GM19099 (cell line): ENCODE data around the gene CSMD2.

ENCODE experiments used
- POLR2A ChIP-seq: IDR thresholded peaks from 3 replicates; pipeline ENCODE4 v1.6.1; 2011; ENCODE audit warnings: low read depth; ENCODE audit not compliant: insufficient read length; ENCODE audit errors: extremely low read depth

The CSMD2 gene

DNA sequence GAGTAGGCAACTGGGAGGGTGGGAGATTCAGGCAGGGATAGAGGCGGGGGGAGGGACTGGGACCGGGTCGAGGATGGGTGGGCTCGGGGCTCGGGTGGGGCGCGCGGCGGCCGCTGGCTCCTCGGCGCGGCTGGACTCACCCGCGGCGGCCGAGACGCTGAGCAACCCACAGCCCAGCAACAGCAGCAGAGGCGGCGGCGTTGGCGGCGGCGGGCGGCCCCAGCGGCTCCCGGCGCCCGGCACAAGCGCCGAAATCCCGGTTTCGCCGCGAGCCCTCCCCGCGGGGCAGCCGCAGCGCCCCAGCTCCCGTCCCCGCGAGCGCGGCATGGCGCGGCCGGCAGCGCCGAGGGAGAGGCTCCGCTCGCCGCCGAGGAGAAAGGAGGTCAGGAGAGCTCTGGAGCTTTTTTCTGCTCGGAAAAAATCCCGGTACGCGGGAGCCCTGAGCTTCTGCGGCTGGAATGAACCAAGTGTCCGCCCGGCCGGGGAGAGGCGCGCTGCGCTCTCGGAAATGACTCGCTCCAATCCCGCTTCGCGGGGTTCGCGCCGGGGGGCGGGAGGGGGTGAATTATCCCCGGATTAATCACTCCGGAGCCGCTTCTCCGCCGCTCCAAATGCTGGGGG, at the start of gene CSMD2:
CSMD2 (minus strand) TSS at position 460 of the 621 bp plus-strand sequence; CDS start at position 327, 133 bp downstream.
- no peak for TF ChIP-seq POLR2A

- no peak for TF ChIP-seq POLR2A
Observed at GRCh38 chr1:34213956-34214355, 48.9 kb upstream of the CSMD2 start.

DNA sequence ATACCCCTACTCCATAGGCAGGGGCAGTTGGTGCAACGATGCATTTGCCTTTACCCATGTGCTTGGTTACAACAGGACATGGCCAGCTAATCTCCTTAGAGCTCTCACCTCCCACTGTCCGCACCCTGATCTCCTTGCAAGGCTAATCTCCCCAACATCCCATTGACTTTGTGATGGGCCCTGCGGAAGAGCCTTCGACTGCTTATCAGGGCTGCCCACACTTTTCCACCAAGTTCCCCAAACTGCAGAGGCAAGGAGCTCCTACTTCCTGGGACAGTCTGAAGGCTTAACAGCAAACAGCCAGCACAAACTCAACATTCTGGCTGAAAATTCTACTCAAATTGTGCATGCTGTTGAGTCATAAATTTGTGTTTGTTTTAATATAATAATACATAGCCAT, 47.6 kb upstream of the CSMD2 start:
- TF ChIP-seq POLR2A: no peak

DNA sequence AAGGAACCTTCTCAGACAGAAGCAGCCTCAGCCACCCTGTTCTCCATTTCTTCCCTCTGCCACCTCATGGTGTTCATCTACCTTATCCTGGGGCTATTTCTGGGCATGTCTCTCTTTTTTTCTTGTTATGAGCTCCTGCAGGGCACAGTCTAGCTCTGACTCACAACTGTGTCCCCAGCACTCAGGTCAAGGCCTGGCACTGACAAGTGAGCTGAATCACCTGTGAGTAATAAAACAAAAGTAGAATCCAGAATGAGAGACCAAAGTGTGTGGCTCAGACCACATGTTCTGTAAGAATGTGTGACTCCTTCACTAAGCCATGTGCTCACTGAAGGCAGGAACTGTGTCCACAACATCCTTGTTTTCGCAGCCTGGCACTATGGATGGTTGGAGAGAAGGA, 34.9 kb upstream of the CSMD2 start:
- no peak for TF ChIP-seq POLR2A

- no peak for TF ChIP-seq POLR2A
Observed at GRCh38 chr1:34192621-34193020, 27.6 kb upstream of the CSMD2 start.

GRCh38 chr1:34190692-34191091, 25.7 kb upstream of the CSMD2 start:
- no peak for TF ChIP-seq POLR2A

DNA sequence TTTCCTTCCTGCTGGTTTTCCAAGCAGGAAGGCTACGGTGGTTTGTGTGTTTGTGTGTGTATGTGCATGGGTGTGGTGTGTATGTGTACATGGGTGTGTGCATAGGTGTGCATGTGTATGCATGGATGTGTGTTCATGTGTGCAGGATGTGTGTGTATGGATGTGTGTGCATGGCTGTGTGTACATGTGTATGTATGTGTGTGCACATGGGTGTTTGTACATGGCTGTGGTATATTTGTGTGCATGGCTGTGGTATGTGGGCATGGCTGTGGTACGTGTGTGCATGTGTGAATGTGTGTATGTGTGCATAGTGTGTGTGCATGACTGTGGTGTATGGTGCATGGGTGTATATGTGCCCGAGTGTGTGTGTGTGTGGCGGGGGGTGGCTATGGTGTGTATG, 24.0 kb upstream of the CSMD2 start:
- no peak for TF ChIP-seq POLR2A

DNA sequence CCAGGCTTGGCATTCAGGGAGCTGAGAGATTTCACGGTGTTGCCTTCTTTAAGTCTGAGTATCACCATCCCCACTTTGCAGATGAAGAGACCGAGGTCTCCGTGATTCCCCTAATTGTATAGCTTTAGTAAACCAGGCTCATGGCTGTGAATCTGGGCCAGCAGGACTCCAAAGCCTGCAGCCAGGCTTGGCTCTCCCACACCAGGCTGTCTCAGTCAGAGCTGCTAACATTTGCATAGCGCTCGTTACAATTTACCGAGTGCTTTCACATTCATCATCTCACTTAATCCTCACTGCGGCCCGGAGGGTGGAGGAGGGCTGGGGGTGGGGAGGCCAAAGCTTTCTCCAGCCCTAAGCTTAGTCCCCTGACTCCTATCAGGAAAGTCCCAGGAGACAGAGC, 23.4 kb upstream of the CSMD2 start:
- no peak for TF ChIP-seq POLR2A

DNA sequence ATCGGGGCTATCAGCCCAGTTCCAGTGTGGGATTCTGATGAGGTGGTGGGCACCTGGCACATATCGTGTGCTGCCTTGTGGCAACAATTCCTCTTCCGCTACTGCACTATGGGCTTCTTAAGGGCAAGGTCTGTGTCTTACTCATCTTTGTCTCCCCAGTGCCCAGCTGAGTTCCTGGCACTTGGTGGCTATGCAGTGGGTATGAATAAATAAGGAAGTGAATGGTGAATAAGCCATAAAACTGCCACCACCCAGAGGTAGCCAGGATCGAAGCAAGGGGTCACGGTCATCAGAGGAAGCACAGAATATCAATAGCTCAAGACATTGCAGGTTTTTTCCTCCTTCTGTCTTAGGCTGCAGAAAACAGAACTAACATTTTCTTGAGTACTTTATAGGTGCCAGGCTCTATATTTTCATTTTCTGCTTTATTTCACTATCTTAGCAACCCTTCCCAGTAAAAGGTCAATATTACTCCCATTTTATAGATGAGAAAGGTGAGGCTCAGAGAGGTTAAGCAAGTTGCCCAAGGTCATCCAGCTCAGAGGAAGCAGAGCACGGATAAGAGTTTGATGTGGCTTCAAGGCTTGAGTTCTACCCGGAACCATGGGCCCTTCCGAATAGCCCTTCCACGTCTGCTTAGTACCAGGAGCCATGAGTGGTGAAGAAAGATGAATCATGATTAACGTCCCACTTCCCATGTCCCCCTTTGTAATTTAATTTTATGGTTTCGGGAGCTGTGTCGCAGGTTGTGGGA, 21.9 kb upstream of the CSMD2 start:
- no peak for TF ChIP-seq POLR2A

- TF ChIP-seq POLR2A: no peak
Observed at GRCh38 chr1:34178072-34178471, 13.0 kb upstream of the CSMD2 start.

DNA sequence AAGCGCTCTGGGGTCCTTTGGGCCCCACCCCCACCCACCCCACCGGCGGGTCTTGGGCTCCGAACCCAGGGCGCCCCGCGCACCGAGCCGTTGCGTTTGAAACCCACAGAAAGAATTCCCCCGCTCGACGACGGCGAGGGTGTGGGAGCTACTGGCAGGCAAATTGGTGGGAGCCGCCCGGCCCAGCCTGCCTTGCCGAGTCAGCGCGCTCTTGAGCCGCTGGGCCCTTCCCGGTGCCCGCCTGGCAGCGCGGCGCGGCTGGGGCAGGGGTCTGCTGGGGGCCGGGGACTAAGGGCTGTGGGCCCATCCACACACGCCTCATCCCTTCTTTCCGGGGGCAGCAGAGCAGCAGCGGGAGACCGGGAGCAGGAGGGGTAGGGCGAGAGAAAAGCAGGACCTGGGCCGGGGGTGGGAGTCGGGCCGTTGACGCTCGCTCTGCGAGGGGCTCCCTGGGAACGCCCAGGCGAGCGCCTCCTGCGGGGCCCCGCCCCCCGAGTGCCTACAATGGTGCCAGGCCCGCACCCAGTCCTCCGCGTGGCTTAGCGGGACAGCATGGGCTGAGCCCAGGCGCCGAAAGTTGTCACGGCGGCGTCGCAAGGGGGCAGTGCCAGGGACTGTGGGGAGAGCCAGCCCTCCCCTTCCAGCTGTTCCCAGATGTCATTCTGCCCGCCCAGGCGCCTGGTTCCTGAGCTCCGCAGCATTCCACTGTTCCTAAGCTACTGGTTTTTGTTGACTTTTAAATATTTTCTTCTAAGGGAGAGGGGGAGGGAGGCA, 12.0 kb upstream of the CSMD2 start, which contains the start of gene C1orf94:
C1orf94 (plus strand) TSS at position 78 of the 774 bp plus-strand sequence. CDS start 883 bp downstream, outside the sequence.
- TF ChIP-seq POLR2A: no peak

- TF ChIP-seq POLR2A: no peak
Observed at GRCh38 chr1:34175744-34176143, 10.7 kb upstream of the CSMD2 start.

GRCh38 chr1:34167389-34167788, 2.4 kb upstream of the CSMD2 start:
- TF ChIP-seq POLR2A: no peak

DNA sequence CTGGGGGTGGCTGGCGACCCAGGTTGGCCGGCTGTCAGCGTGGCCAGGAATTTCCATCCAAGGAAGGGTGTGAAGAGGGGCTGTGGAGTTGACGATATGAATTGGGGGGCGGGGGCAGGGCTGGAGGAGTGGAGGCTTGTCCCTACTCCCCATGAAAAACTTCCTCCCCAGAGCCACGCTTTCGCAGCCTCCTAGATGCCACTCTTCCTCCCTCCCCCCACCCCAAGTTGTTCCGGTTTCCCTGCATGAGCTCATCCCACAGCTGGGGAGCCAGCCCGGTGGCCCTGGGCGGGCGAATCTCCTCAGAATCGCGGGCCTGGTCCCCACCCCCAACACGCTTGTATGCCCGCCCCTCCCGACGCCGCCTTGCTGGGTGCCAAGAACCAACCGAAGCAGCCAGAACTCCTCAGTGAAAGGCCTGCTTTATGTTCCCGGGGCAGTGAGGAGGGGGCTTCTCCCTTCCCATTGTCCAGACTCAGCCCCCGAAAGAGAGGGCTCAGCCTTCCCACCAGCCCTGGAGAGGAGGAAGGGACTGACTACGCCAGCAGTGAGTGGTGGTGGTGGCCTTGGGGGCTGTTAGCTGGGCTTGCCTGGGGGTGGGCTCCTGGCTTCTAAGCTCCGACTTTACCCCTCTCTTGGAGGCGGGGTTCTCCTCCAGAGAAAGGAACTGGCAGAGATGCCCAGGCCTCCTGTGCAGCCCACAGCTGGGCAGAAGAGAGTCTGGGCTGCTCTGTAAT, 1.8 kb upstream of the CSMD2 start:
- TF ChIP-seq POLR2A: no peak

DNA sequence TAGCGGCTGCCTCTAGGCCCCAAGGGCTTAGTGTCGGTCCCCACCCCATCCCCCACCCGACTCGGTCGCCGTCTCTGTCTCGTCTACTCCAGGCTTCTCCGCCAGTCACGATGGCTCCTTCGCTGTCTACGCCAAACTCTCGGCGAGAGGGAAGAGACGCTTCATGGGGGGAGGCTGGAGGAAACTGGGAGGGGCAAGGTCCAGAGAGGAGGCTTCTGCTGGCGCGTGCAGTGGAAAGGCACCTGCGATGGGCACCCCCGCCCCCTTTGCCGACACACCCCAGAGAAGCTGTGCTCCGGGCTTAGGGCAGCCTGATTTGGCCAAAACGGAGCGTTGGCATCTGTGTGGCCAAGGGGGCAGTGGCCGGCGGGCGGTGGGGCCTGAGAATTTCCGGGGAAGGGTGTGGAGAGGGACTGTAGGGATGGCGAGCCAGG, 1.2 kb upstream of the CSMD2 start:
- no peak for TF ChIP-seq POLR2A
